ENCODE measurements around the gene IFITM1.
"Not testable (repeated sequence)": the region's sequence is repeated elsewhere in the genome, so short reads cannot be mapped to it uniquely, and the experiment has no call there.

Gene IFITM1

DNA sequence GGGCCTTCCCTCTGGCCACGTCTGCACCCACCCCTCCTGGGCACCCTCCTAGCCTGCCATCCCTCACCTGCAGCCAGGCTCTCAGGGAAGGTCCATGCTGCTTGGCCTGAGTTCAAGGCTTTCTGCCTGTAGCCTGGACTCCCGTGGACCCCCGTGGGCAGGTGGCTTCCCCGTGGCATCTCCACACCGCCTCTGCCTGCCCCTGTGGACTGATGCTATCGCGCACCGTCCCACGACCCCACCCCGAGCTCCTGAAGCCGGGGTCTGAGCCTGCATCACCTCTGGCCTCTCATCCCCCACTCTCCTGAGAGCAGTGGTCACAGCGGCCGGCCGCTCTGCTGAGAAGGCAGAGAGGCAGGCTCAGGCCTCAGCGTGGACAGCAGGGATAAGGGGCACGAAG is 19.1 kb upstream of the IFITM1 start:
- DNase-seq = no peak

DNA sequence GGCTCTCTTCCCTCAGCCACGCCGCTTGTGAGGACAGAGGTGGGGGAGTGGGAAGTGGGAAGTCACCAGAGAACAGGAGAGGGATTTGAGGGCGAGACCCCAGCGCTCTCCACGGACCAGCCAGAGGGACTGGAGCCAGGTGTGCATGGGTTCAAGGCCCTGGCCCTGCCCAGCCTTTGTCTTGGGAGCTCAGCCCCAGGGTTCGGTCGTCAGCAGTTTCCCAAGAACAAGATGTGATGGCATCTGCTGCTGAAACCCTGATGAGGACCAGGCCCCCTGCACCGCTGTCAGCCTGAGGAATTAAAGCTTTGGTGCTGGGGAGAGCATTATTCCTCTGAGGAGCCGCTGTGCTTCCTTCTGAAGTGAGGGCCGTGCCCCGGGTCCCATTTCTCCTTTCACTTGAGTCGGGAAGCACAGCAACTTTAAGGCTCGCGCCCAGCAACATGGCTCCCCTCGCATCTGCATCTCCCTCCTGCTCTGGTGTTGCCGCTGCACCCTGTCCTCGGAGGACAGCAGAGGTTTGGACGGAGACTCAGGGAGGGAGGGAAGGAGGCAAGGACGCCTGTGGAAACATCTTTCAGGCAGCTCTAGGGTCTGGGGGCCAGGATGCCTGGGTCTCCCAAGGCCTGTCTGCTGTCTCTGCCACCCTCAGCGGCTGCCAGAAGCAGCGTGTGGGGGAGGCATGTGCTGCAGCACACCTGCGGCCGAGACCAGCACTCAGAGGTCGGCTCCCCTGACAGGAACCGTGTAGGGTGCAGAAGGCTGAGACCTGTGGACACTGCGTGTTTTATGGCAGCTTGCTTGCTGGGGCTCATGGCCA is 18.3 kb upstream of the IFITM1 start:
- DNase-seq = no peak

GRCh38 chr11:296171-297050 is 17.4 kb upstream of the IFITM1 start:
- DNase-seq = no peak

GRCh38 chr11:297051-297585 is 16.7 kb upstream of the IFITM1 start:
- DNase-seq = no peak

DNA sequence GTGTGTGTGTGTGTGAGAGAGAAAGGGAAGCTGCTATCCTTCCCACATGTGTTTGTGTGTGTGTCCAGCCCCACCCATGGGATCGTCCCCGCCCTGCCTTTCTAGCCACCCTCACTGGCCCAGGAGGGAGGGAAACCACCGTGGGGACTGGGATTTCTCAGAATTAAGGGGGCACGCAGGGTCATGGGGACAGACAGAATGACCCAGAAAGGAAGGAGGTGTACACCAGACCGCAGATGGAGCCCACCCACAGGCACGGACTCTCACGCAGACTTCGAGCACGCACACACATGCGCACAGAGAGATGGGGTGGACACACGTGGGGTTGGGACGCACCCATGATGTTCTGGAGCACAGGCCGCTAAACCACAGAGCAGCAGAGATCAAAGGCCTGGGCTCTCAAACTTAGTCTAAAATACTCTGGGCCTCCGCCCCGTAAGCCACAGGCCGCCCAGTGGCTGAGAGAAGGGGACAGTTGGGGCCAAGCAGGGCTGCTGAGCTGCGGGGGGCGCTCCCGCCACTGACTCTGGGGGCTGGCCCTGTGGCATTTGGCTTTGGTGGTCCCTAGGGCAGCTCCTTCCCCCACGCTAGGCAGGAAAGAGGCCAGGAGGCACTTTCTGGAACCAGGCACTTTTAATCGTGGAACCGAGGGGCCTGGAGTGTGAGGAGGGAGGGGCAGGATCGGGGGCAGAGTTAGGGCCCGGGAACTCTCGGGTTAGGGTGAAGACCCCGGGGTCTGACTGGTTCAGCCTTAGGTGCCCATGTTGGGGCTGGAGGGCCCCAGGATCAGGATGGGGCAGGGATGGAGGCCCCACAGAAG is 16.0 kb upstream of the IFITM1 start:
- peak; percentile 75 for DNase-seq

DNA sequence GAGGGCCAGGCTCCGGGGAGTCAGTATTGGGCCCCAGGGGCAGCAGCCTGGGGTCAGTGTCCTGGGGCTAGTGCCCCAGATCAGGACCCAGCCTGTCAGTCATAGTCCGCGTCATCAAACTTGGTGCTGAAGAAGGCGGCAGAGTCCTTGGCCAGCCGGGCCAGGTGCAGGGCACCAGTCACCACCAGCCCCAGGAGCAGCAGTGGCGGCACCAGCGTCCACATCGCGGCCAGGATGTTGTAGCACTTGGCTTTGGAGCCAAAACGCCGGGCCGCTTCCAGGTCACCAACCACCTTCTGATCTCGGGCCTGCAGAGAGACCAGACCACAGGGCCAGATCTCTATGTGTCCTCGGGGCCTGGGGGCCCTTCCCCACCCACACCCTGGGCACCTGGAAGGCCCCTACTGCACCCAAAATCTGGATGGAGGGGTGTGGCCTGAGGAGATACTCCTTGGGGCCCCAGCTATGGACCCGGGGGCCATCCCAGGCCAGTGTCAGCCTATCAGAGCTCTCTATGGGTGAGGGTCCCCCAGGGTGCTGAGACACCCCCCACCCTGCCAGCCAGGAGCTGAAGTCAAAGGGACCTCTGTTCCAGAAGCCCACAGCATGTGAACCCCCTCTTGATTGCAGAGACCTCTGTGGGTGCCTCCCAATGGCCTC is 15.3 kb upstream of the IFITM1 start:
- no peak for DNase-seq

- DNase-seq = no peak
Observed at GRCh38 chr11:299081-299891, 14.6 kb upstream of the IFITM1 start, which contains the start of gene IFITM5. TSS of gene IFITM5 (minus strand) at chr11:299526. CDS start at chr11:299490, 36 bp downstream.

- DNase-seq = peak; percentile 74
Observed at GRCh38 chr11:299951-300735, 13.7 kb upstream of the IFITM1 start.

- DNase-seq = no peak
Observed at GRCh38 chr11:303363-303762, 10.5 kb upstream of the IFITM1 start.

GRCh38 chr11:304061-304506 is 9.8 kb upstream of the IFITM1 start:
- no peak for DNase-seq

GRCh38 chr11:304915-305843 is 8.7 kb upstream of the IFITM1 start:
- no peak for DNase-seq

- no peak for DNase-seq
Observed at GRCh38 chr11:305844-306211, 8.0 kb upstream of the IFITM1 start.

- DNase-seq = no peak
Observed at GRCh38 chr11:306645-307371, 7.0 kb upstream of the IFITM1 start.

- peak; percentile 75 for DNase-seq
Observed at GRCh38 chr11:307766-308708, 5.8 kb upstream of the IFITM1 start, which contains the start of gene IFITM2. TSS of gene IFITM2 (plus strand) at chr11:307816. CDS start at chr11:308193, 377 bp downstream.

DNA sequence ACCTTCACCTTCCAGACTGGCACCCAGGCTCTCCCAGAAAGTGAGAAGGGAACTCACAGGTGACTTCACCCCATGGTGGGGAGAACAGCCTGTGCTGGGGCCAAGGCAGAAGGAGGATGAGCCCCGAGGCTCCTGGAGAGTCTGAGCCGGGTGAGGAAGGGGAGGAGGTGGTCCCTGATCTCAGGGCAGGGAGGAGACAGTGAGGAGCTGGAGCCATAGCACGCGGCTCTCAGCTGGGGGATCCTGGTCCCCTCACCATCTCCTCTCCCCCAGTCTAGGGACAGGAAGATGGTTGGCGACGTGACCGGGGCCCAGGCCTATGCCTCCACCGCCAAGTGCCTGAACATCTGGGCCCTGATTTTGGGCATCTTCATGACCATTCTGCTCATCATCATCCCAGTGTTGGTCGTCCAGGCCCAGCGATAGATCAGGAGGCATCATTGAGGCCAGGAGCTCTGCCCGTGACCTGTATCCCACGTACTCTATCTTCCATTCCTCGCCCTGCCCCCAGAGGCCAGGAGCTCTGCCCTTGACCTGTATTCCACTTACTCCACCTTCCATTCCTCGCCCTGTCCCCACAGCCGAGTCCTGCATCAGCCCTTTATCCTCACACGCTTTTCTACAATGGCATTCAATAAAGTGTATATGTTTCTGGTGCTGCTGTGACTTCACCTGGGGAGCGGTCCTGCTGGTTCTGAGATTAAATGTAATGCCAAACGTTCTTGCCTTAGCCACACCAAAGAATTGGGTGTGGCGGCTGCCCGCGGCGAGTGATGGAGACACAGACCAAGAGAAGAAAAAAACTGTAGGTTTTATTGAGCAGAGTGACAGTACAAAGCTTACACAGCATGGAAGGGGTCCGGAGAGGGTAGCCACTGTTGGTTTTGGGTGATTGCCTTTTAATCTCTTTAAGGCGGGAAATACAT is 4.8 kb upstream of the IFITM1 start:
- DNase-seq = not testable (repeated sequence)

DNA sequence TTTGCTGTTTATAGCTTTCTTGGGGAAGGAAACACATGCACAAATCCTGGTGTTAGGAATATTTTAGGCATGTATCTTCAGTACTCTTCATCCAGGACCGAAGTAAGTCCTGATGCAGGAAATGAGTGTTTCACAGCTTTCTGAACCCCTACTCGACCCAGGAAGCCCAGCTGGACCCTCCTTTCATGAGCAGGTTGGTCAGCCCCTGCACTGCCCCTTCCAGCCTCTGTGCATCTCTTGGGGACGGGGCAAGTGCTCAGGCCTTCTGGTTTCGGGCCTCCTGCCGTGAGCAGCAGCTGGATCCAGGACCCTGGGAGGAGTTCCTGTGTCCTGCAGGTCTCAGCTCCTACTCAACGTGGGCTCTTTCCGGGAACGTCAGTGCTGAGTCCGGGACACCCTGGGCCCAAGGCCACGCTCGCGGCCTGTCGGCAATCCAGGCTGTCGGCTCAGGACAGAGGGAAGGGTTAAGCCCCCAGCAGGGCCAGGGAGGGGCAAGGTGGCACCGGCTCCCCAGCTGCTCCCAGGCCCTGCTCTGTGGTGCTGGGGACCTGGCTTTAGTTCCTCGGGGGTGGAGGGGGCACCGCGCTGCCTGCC is 3.8 kb upstream of the IFITM1 start:
- not testable (repeated sequence) for DNase-seq
